Ovary (tissue), 9 donors: ENCODE results near the gene PTPRN2. TPM values are rescaled to one million over a fixed set of nuclear protein-coding genes. Genes with fewer than 3 reads are reported as not detected.

ENCODE experiments used
- DNase-seq, 5 donors: peaks; one replicate each; pipeline ENCODE4 v3.0.0-alpha.2; 2019 to 2020
- H3K27ac ChIP-seq, 2 donors: fragments of 200-600 bp; one replicate each; pipeline versions ENCODE4 v1.5.1 to v1.8.0; 2019 to 2022
- H3K27me3 ChIP-seq: fragments of 200-600 bp; one replicate; pipeline ENCODE4 v1.8.0; 2022
- H3K36me3 ChIP-seq: fragments of 200-600 bp; sonication (generic); one replicate; pipeline ENCODE4 v1.5.1; 2019
- H3K4me1 ChIP-seq: one replicate; pipeline ENCODE4 v1.8.1; 2013; ENCODE audit warnings: mild to moderate bottlenecking, moderate library complexity; ENCODE audit not compliant: insufficient read depth
- H3K4me3 ChIP-seq: fragments of 200-600 bp; sonication (generic); one replicate; pipeline ENCODE4 v1.5.1; 2017
- H3K9me3 ChIP-seq, 2 donors: fragments of 200-600 bp in 1 of 2; sonication (generic) in 1 of 2; one replicate each; pipeline versions ENCODE4 v1.5.1 to v1.8.1; 2013 to 2019; ENCODE audit warnings: mild to moderate bottlenecking in 1 of 2, moderate library complexity in 1 of 2
- CTCF ChIP-seq, 3 donors: fragments of 450-650 bp in 2 of 3; fragments of 200-600 bp in 1 of 3; IDR thresholded peaks; one replicate each; pipeline versions ENCODE4 v1.5.1 to v1.8.0; 2016 to 2022; ENCODE audit warnings: antibody characterized with exemption in 3 of 3, mild to moderate bottlenecking in 1 of 3
- EP300 ChIP-seq: sonication (generic); formaldehyde crosslinking; IDR thresholded peaks from one replicate; pipeline ENCODE4 v1.6.1; 2017; ENCODE audit warnings: antibody characterized with exemption
- POLR2A ChIP-seq: fragments of 450-650 bp; IDR thresholded peaks from one replicate; pipeline ENCODE4 v1.6.1; 2017; ENCODE audit warnings: antibody characterized with exemption, mild to moderate bottlenecking, moderate library complexity
- WGBS, 3 donors: extraction: QIAGEN DNeasy Blood & Tissue Kit in 1 of 3; methylation state at CpG; one replicate each; pipeline versions ENCODE4 v1.1.5 to v1.1.7; 2013 to 2017; 5-methylcytosine and 5-hydroxymethylcytosine counted together
- intact Hi-C, 4 donors: fragments of 100-400 bp; cut with DNase I; formaldehyde crosslinking; loops; one replicate each; pipeline versions ENCODE4 v1.11.0 to v1.15.1; 2022 to 2023
- polyA plus RNA-seq, 2 donors: library from polyadenylated mRNA; stranded (reverse); fragments of 200-250 nt in 1 of 2; fragments of 350-450 nt in 1 of 2; fragmentation: Illumina TruSeq in 1 of 2; extraction: RNeasy Lipid Tissue Mini Kit (QIAGEN cat#74804) in 1 of 2; gene quantifications; one replicate each; pipeline ENCODE4 v1.2.3, GENCODE V29; 2013 to 2014
- total RNA-seq, 7 donors: library from RNA; depleted of rRNA in 2 of 7; stranded (reverse); fragments of >200 nt in 2 of 7; fragmentation: NEBNext Ultra II Directional in 3 of 7; extraction: Animal tissue kit (Norgen Biotek cat#: 25700) in 3 of 7; gene quantifications; one replicate each; pipeline versions ENCODE4 v1.1.0 to v1.2.4, GENCODE V29; 2016 to 2023
- donor health status: DM: no; HTN: no; CAD: no; lungs with moderate emphysema.
- donor health status: DM: no; HTN: no; CAD: no.
- donor health status: Bipolar disorder and iron deficiency.
- donor health status: DM: yes; HTN: yes; CAD: no.
- donor health status: DM: no; HTN: no; CAD: no.
- donor health status: DM: yes; HTN: yes; CAD: no.

The PTPRN2 gene
- total and polyA plus RNA-seq, 9 donors: 3.5 to 11.1 (median 5.9) TPM

GRCh38 chr7:157717211-157718174 is 870.1 kb downstream of the PTPRN2 start:
- Histone ChIP-seq H3K9me3 (no peaks in the 10 kb centered on the region), H3K27ac (no peak overlapping the region), H3K4me3 (no peak overlapping the region), H3K4me1 (no peaks in the 10 kb centered on the region), H3K27me3 (no peaks in the 10 kb centered on the region), H3K36me3 (no peaks in the 10 kb centered on the region)
- DNase-seq: no peak
- WGBS, 3 donors: 83 to 86% (median 84%) methylated on average over 31 of the region's 31 CpGs
- TF ChIP-seq CTCF (IDR thresholded peaks at IDR 0.05) (no peak), EP300 (no peak), POLR2A (no peak)
- intact Hi-C loops: no loop called here

DNA sequence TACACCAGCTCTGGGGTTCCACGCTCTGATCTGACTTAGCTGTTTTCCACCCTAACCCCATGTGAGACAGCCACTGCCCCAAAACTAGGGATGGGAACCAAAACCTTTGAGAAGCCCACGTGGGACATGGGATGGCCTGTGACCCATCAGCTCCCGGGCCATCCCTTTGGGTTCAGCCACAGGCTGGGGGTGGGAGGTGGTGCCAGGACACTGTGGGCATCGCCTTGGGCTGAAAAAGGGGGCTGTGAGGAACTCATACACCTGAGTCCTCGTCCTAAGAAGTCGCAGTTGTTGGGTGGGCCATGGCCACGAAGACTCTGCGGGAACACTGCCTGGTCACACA is 871.7 kb downstream of the PTPRN2 start:
- Histone ChIP-seq H3K4me3 (no peak overlapping the region), H3K4me1 (no peaks in the 10 kb centered on the region), H3K27ac (no peak overlapping the region), H3K9me3 (no peaks in the 10 kb centered on the region), H3K27me3 (no peaks in the 10 kb centered on the region), H3K36me3 (no peaks in the 10 kb centered on the region)
- TF ChIP-seq CTCF (IDR thresholded peaks at IDR 0.05) (no peak), POLR2A (no peak), EP300 (no peak)
- WGBS, 3 donors: 72 to 87% (median 76%) methylated on average over 8 of the region's 8 CpGs
- DNase-seq: no peak
- intact Hi-C loops: no loop called here

DNA sequence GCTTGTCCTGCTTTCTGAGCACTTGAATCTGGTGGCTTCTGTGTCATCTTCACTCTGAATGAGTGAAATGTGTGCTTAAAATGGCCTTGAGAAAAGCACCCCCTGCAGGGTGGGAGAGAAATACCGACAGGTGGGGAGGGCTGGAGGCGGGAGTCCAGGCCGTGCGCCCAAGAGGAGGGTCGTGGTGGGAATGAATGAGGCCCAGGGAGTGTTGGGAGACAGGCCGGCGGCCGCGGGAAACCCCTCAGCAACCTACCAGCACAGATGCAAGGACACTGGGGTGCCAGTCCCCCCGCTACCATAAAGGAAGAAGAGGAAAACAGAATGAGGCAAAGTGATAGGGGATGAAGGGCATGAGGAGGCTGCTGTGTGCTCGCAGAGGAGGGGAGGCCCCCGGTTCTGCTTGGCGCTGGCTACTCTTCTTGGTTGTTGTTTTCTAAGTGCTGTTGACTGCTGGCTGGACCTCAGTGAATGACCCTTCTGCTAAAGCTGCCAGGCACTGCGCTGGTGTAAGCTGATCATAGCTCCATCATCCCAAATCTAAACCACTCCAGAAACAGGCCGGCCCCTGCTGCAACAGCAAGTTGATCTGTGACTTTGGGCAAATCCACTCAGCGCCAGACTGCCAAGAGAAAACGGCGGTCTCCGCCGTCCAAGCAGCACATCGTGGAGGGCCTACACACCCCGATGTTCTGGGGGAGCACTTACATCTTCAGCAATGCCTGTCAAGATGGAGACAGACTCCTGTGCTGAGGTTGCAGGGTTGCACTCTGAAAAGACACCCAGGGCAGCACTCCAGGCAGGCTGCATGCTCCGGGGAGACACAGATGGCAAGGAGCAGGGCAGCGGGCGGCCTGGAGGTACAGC is 872.3 kb downstream of the PTPRN2 start:
- Histone ChIP-seq H3K4me1 (no peaks in the 10 kb centered on the region), H3K9me3 (no peaks in the 10 kb centered on the region), H3K4me3 (no peak overlapping the region), H3K27ac (no peak overlapping the region), H3K36me3 (no peaks in the 10 kb centered on the region), H3K27me3 (no peaks in the 10 kb centered on the region)
- WGBS, 3 donors: 79 to 84% (median 82%) methylated on average over 25 of the region's 25 CpGs
- no peak for DNase-seq
- intact Hi-C loops: no loop called here
- TF ChIP-seq CTCF (IDR thresholded peaks at IDR 0.05): no peak
- no peak for TF ChIP-seq EP300
- TF ChIP-seq POLR2A: no peak

DNA sequence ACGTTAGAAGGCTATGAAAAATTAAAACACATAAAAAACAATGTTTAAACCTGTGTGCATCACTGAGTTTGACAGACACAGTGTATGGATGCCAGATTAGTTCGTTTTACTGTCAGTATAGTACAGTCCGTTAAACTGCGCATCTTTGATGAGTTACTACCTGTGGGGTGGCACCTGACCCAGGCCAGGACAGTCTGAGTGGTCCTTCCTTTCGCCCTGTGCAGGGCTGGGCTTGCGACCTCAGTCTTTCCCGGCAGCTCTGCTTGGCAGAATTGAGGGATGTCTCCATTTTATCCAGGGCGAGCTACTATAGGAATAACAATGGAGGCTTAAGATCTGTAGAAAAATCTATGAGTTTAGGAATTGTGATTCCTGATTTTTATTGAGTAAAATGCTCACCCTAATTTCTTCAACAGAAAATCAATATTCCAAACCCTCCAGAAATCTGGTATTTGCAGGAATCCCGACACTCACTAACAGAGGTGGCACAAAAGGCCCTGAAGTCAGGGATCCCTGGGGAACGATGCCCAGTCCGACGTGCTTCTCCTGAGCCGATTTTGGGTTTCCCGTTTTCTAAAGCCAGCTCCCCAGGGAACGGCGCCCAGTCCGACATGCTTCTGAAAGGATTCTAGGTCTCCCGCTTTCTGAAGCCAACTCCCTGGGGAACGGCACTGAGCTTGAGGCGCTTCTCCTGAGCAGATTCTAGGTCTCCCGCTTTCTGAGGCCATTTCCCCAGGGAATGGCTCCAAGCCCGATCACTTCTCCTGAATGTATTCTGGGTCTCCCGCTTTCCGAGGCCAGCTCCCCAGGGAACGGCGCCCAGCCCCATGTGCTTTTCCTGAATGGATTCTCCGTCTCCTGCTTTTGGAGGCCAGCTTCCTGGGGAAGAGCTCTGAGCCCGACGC is 873.2 kb downstream of the PTPRN2 start:
- H3K27ac ChIP-seq: no peak overlapping the region
- no peak overlapping the region for H3K4me3 ChIP-seq
- WGBS, 3 donors: 88 to 89% (median 88%) methylated on average over 29 of the region's 29 CpGs
- intact Hi-C loops: no loop called here
- H3K4me1 ChIP-seq: no peaks in the 10 kb centered on the region
- no peaks in the 10 kb centered on the region for H3K9me3 ChIP-seq
- no peaks in the 10 kb centered on the region for H3K36me3 ChIP-seq
- DNase-seq: no peak
- TF ChIP-seq CTCF (IDR thresholded peaks at IDR 0.05) (no peak), EP300 (no peak), POLR2A (no peak)
- H3K27me3 ChIP-seq: no peaks in the 10 kb centered on the region
